IMR-90 (cell line): ENCODE measurements around the gene RUNX1. TPM values are rescaled to one million over a fixed set of nuclear protein-coding genes. Genes with fewer than 3 reads are reported as not detected.
A peak's percentile ranks its signal among the peaks of the same experiment; 100 is the strongest.

Experiments
- ATAC-seq: fragments of 200-7000 bp; cut with Tn5 transposase; 2 replicates; pipeline ENCODE4 v1.9.1; 2020; ENCODE audit warnings: low read depth, mild to moderate bottlenecking, moderate library complexity
- BruUV-seq: library from RNA; stranded (reverse); fragments of 400-500 nt; replicated peaks from 2 replicates; lab custom pipeline; 2021; lab: Mats Ljungman, UMichigan
- CTCF ChIA-PET: fragments of 300-600 bp; formaldehyde crosslinking; extraction: SDS; loops from one replicate; lab custom pipeline; 2021; ENCODE audit warnings: antibody characterized with exemption; lab: Yijun Ruan, JAX
- POLR2A ChIA-PET: fragments of 300-600 bp; sonication (Branson Sonifier 250); formaldehyde crosslinking; loops from one replicate; lab custom pipeline; 2022; ENCODE audit warnings: antibody characterized with exemption; ENCODE audit not compliant: unreplicated experiment; lab: Charles Lee
- DNase-seq: peaks from one replicate; pipeline ENCODE4 v3.0.0; 2013
- H2AFZ ChIP-seq: replicated peaks from 2 replicates; pipeline ENCODE3; 2013; ENCODE audit warnings: low read length, mild to moderate bottlenecking; ENCODE audit not compliant: poor library complexity
- H2AK5ac ChIP-seq: 2 replicates; pipeline ENCODE4 v1.6.1; 2013; ENCODE audit warnings: low read depth, low read length, inconsistent platforms
- H2AK9ac ChIP-seq: replicated peaks from 2 replicates; pipeline ENCODE3; 2013; ENCODE audit warnings: mild to moderate bottlenecking, low read depth, low read length, moderate library complexity; ENCODE audit not compliant: poor library complexity
- H2BK120ac ChIP-seq: 2 replicates; pipeline ENCODE4 v1.6.1; 2013; ENCODE audit warnings: low read depth, low read length, inconsistent platforms
- H2BK15ac ChIP-seq: 3 replicates; pipeline ENCODE4 v1.6.1; 2013; ENCODE audit warnings: low read depth, low read length, inconsistent platforms
- H2BK20ac ChIP-seq: 2 replicates; pipeline ENCODE4 v1.6.1; 2013; ENCODE audit warnings: low read depth, mild to moderate bottlenecking, inconsistent platforms, low read length, moderate library complexity
- H2BK5ac ChIP-seq: 2 replicates; pipeline ENCODE4 v1.6.1; 2013; ENCODE audit warnings: mild to moderate bottlenecking, low read depth, low read length, inconsistent platforms; ENCODE audit not compliant: poor library complexity, severe bottlenecking
- H3K14ac ChIP-seq: replicated peaks from 2 replicates; pipeline ENCODE4 v1.6.1; 2013; ENCODE audit warnings: low read depth, low read length, inconsistent platforms
- H3K18ac ChIP-seq: 2 replicates; pipeline ENCODE4 v1.6.1; 2013; ENCODE audit warnings: low read depth, low read length, control low read depth
- H3K23ac ChIP-seq: 2 replicates; pipeline ENCODE4 v1.6.1; 2013; ENCODE audit warnings: low read depth, low read length, inconsistent platforms
- H3K27ac ChIP-seq: 2 replicates; pipeline ENCODE4 v1.5.1; 2013; ENCODE audit warnings: mild to moderate bottlenecking, control low read depth, low read length; ENCODE audit not compliant: insufficient read depth
- H3K27me3 ChIP-seq: 2 replicates; pipeline ENCODE4 v1.6.1; 2013; ENCODE audit warnings: low read length; ENCODE audit not compliant: control insufficient read depth, insufficient read depth
- H3K36me3 ChIP-seq: 2 replicates; pipeline ENCODE4 v1.6.1; 2013; ENCODE audit warnings: low read length, mixed read lengths; ENCODE audit not compliant: control insufficient read depth, insufficient read depth
- H3K4ac ChIP-seq: 2 replicates; pipeline ENCODE4 v1.6.1; 2013; ENCODE audit warnings: low read depth, low read length, inconsistent platforms
- H3K4me1 ChIP-seq: 2 replicates; pipeline ENCODE4 v1.6.1; 2013; ENCODE audit warnings: low read length, mixed read lengths; ENCODE audit not compliant: control insufficient read depth, insufficient read depth
- H3K4me2 ChIP-seq: 2 replicates; pipeline ENCODE4 v1.6.1; 2013; ENCODE audit warnings: low read depth, mild to moderate bottlenecking, control low read depth, low read length, moderate library complexity
- H3K4me3 ChIP-seq: 2 replicates; pipeline ENCODE4 v1.5.1; 2013; ENCODE audit warnings: low read depth, mild to moderate bottlenecking, control low read depth, low read length, moderate library complexity; ENCODE audit not compliant: insufficient read depth
- H3K56ac ChIP-seq: 2 replicates; pipeline ENCODE4 v1.6.1; 2013; ENCODE audit warnings: low read length, inconsistent platforms; ENCODE audit not compliant: insufficient read depth; ENCODE audit errors: extremely low read depth
- H3K79me1 ChIP-seq, 2 experiments: 2 replicates each; pipeline ENCODE4 v1.6.1; 2013; ENCODE audit warnings: low read length in 2 of 2, inconsistent platforms in 1 of 2, low read depth in 1 of 2
- H3K9ac ChIP-seq: 2 replicates; pipeline ENCODE4 v1.6.1; 2013; ENCODE audit warnings: low read depth, low read length, control low read depth
- H3K9me1 ChIP-seq: 2 replicates; pipeline ENCODE4 v1.6.1; 2013; ENCODE audit warnings: low read length, inconsistent platforms; ENCODE audit not compliant: insufficient read depth
- H3K9me3 ChIP-seq: 2 replicates; pipeline ENCODE4 v1.6.1; 2013; ENCODE audit warnings: low read length; ENCODE audit not compliant: control insufficient read depth, insufficient read depth
- H4K20me1 ChIP-seq: 2 replicates; pipeline ENCODE4 v1.6.1; 2013; ENCODE audit warnings: low read length, inconsistent platforms; ENCODE audit not compliant: insufficient read depth
- H4K5ac ChIP-seq: 2 replicates; pipeline ENCODE4 v1.6.1; 2013; ENCODE audit warnings: mild to moderate bottlenecking, low read depth, low read length, control low read depth
- H4K8ac ChIP-seq, 2 experiments: 2 replicates each; pipeline ENCODE4 v1.6.1; 2013; ENCODE audit warnings: low read depth in 2 of 2, low read length in 2 of 2, control low read depth in 1 of 2, inconsistent platforms in 1 of 2
- H4K91ac ChIP-seq: 2 replicates; pipeline ENCODE4 v1.6.1; 2013; ENCODE audit warnings: low read depth, low read length, inconsistent platforms; ENCODE audit not compliant: insufficient read depth
- MAZ ChIP-seq: IDR thresholded peaks from 2 replicates; pipeline ENCODE4 v1.6.1; 2012; ENCODE audit warnings: low read depth, mild to moderate bottlenecking, low read length, improper control_type of control experiment, moderate library complexity, borderline replicate concordance
- SMC3 ChIP-seq: fragments of 150-350 bp; IDR thresholded peaks from 2 replicates; pipeline ENCODE4 v1.6.1; 2016; ENCODE audit warnings: low read depth, mild to moderate bottlenecking, antibody characterized with exemption, low read length, moderate library complexity
- WGBS, 2 experiments: methylation state at CpG; one replicate each; pipeline versions ENCODE4 v1.1.5 to v1.1.7; 2013; ENCODE audit warnings: missing lambda C conversion rate in 2 of 2; ENCODE audit not compliant: insufficient read length in 1 of 2; ENCODE audit errors: extremely low coverage in 2 of 2; 5-methylcytosine and 5-hydroxymethylcytosine counted together
- dilution Hi-C: fragments of 300-500 bp; cut with HindIII; formaldehyde crosslinking; loops from one replicate; pipeline ENCODE4 v1.14.3; 2018; ENCODE audit warnings: low sequenced_read_pairs; ENCODE audit not compliant: unreplicated experiment
- in situ Hi-C: fragments of 300-500 bp; cut with MboI; formaldehyde crosslinking; loops from 3 replicates; pipeline ENCODE4 v1.14.3; 2019; ENCODE audit warnings: low sequenced_read_pairs, inconsistent platforms, mixed read lengths
- intact Hi-C: fragments of 100-400 bp; cut with micrococcal nuclease; formaldehyde crosslinking; loops from 2 replicates; pipeline ENCODE4 v1.10.0; 2022
- polyA plus RNA-seq, 3 experiments: library from polyadenylated mRNA; depleted of rRNA; stranded (reverse); fragments of >200 nt; gene quantifications; 2 replicates each; pipeline ENCODE4 v1.2.3, GENCODE V29; 2012; ENCODE audit warnings: low replicate concordance in 1 of 3
- total RNA-seq: library from RNA; depleted of rRNA; stranded (reverse); fragments of >200 nt; gene quantifications from 2 replicates; pipeline ENCODE4 v1.2.3, GENCODE V29; 2012

Gene RUNX1
- total and polyA plus RNA-seq, 2 of the 4 experiments (the other 2 are of a cell fraction), result 34.5 to 56.5 TPM

DNA sequence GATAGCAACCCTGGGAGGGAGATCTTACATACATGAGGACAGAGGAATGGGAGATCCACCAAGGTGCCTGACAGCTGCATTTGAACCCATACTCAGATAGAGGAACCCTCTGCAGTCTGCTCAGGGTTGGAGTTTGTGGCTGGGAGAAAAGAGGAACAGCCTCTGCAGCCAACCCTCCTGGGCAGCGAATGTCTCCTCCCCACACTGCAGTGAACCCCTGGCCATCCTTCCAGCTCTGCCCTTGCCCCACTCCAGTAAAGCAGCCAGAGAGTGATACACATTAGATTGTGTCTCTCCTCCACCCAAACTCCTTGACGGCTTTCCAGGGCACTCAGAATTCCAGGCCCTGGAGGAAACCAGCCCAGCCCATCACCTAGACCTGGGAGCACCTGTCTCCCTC, 137.7 kb downstream of the RUNX1 start:
- no peak overlapping the region for H3K4ac ChIP-seq
- H2BK5ac ChIP-seq, result no peak overlapping the region
- no peak overlapping the region for H3K27ac ChIP-seq
- CTCF ChIA-PET, result no interaction called here
- no peak overlapping the region for H3K56ac ChIP-seq
- no peak overlapping the region for H3K23ac ChIP-seq
- no peak overlapping the region; the same call in 1 of the 2 replicates for H2BK20ac ChIP-seq
- no peak overlapping the region for H4K8ac ChIP-seq
- POLR2A ChIA-PET, result no interaction called here
- peaks cover 19% of the 10 kb centered on the region for H3K9me1 ChIP-seq
- 0 out of 2 replicates have a peak overlapping the region, but pooled peaks have one; percentile 10 for H2BK120ac ChIP-seq
- in situ Hi-C loops (loop anchor here (10.0 kb wide), 1 partner anchor 133 kb away; the partner anchor contains the start of gene RUNX1), dilution Hi-C loops (no loop called here), intact Hi-C loops (no loop called here)
- no peak for TF ChIP-seq SMC3
- TF ChIP-seq MAZ, result no peak
- DNase-seq (no peak), ATAC-seq (no peak)
- no peak overlapping the region for H3K14ac ChIP-seq
- no peak overlapping the region for H4K5ac ChIP-seq
- H3K9me3 ChIP-seq, result no peaks in the 10 kb centered on the region
- BruUV-seq, result no TSS peak
- H3K4me2 ChIP-seq, result no peak overlapping the region
- peak overlapping the region; percentile 20; the same call in 1 of the 3 replicates for H2BK15ac ChIP-seq
- no peak overlapping the region for H4K91ac ChIP-seq
- no peak overlapping the region for H3K18ac ChIP-seq
- H2AK9ac ChIP-seq, result no peak overlapping the region
- H3K27me3 ChIP-seq, result no peaks in the 10 kb centered on the region
- WGBS, 2 experiments, result no CpG with 5 or more reads among the region's 2 CpGs
- H3K36me3 ChIP-seq, result no peaks in the 10 kb centered on the region
- H2AK5ac ChIP-seq, result 0 out of 2 replicates have a peak overlapping the region, but pooled peaks have one; percentile 18
- no peaks in the 10 kb centered on the region for H4K20me1 ChIP-seq
- no peak overlapping the region for H3K4me3 ChIP-seq
- H3K79me1 ChIP-seq, result peaks cover 0 to 15% of the 10 kb centered on the region in 2 experiments; a peak in 2 of 4 replicates
- peaks cover 20% of the 10 kb centered on the region for H3K4me1 ChIP-seq
- H2AFZ ChIP-seq, result no peak overlapping the region
- H3K9ac ChIP-seq, result no peak overlapping the region
